Hepatic stellate cell (primary cell): Measurements from ENCODE around the gene UGDH.
A peak's percentile ranks its signal among the peaks of the same experiment; 100 is the strongest.
"Not testable (repeated sequence)": the region's sequence is repeated elsewhere in the genome, so short reads cannot be mapped to it uniquely, and the experiment has no call there.

Source experiments
- DNase-seq: peaks from one replicate; pipeline ENCODE4 v3.0.0; 2011; ENCODE audit warnings: low spot score

The UGDH gene

GRCh38 chr4:39494354-39494753, 32.9 kb downstream of the UGDH start:
- DNase-seq = no peak

GRCh38 chr4:39490322-39490721, 36.9 kb downstream of the UGDH start:
- DNase-seq = no peak

- no peak for DNase-seq
These were observed 40.9 kb downstream of the UGDH start for GRCh38 chr4:39486221-39486804.

- no peak for DNase-seq
These were observed 42.5 kb downstream of the UGDH start for GRCh38 chr4:39484582-39485272.

- no peak for DNase-seq
These were observed 46.1 kb downstream of the UGDH start for GRCh38 chr4:39480902-39481695.

GRCh38 chr4:39480251-39480650, 47.0 kb downstream of the UGDH start:
- no peak for DNase-seq

- DNase-seq = no peak
These were observed 50.9 kb downstream of the UGDH start for GRCh38 chr4:39476187-39476895.

GRCh38 chr4:39472396-39472795, 54.8 kb downstream of the UGDH start:
- DNase-seq = no peak

GRCh38 chr4:39470402-39470801, 56.8 kb downstream of the UGDH start:
- no peak for DNase-seq

- DNase-seq = peak; percentile 59
These were observed 57.7 kb downstream of the UGDH start for GRCh38 chr4:39469429-39470077.

GRCh38 chr4:39467464-39467863, 59.8 kb downstream of the UGDH start:
- no peak for DNase-seq

GRCh38 chr4:39466747-39467146, 60.5 kb downstream of the UGDH start:
- DNase-seq = no peak

GRCh38 chr4:39464886-39465501, 62.2 kb downstream of the UGDH start:
- DNase-seq = peak; percentile 90

GRCh38 chr4:39458505-39459300, 68.5 kb downstream of the UGDH start, which contains the start of the genes LIAS and RPL9:
TSS of gene LIAS (plus strand) at chr4:39459056. CDS start at chr4:39459118, 62 bp downstream.
TSS of gene RPL9 (minus strand) at chr4:39458922. CDS start at chr4:39458439, 483 bp downstream.
- peak; percentile 95 for DNase-seq

GRCh38 chr4:39458161-39458504, 69.1 kb downstream of the UGDH start:
- DNase-seq = not testable (repeated sequence)

- DNase-seq = no peak
These were observed 70.1 kb downstream of the UGDH start for GRCh38 chr4:39456946-39457763.

GRCh38 chr4:39455486-39455885, 71.8 kb downstream of the UGDH start:
- no peak for DNase-seq

- no peak for DNase-seq
These were observed 73.5 kb downstream of the UGDH start for GRCh38 chr4:39453738-39454137.

- DNase-seq = no peak
These were observed 74.2 kb downstream of the UGDH start for GRCh38 chr4:39452860-39453587.
